Tibial artery (tissue), 4 donors: Measurements from ENCODE around the gene DBX1.

Source experiments
- DNase-seq, 2 donors: peaks; one replicate each; pipeline ENCODE4 v3.0.0-alpha.2; 2019
- H3K27ac ChIP-seq, 2 donors: fragments of 200-600 bp; sonication (generic) in 1 of 2; 1 replicate in 1 of 2; 2 replicates in 1 of 2; pipeline ENCODE4 v1.5.1; 2018 to 2019; ENCODE audit warnings: mild to moderate bottlenecking in 1 of 2
- H3K27me3 ChIP-seq, 2 donors: fragments of 200-600 bp; sonication (generic) in 1 of 2; one replicate each; pipeline versions ENCODE4 v1.5.1 to v1.6.0; 2016 to 2019
- H3K36me3 ChIP-seq, 3 donors: fragments of 200-600 bp; sonication (generic) in 2 of 3; one replicate each; pipeline ENCODE4 v1.5.1; 2016 to 2019; ENCODE audit warnings: mild to moderate bottlenecking in 2 of 3
- H3K4me1 ChIP-seq, 4 donors: fragments of 200-600 bp; sonication (generic) in 2 of 4; 1 replicate in 3 of 4; 2 replicates in 1 of 4; pipeline ENCODE4 v1.5.1; 2016 to 2019
- H3K4me3 ChIP-seq, 2 donors: fragments of 200-600 bp; sonication (generic) in 1 of 2; 1 replicate in 1 of 2; 2 replicates in 1 of 2; pipeline ENCODE4 v1.5.1; 2018 to 2019; ENCODE audit warnings: mild to moderate bottlenecking in 2 of 2
- H3K9me3 ChIP-seq, 3 donors: fragments of 200-600 bp; sonication (generic) in 1 of 3; one replicate each; pipeline ENCODE4 v1.5.1; 2016 to 2019
- intact Hi-C: fragments of 100-400 bp; cut with DNase I; formaldehyde crosslinking; loops from one replicate; pipeline ENCODE4 v1.15.0; 2023; ENCODE audit warnings: low total_unique reads
- TF ChIP-seq, protein P1 (sequence below), 2 experiments: fragments of 200-600 bp in 1 of 2; fragments of 450-650 bp in 1 of 2; IDR thresholded peaks; one replicate each; pipeline ENCODE4 v1.5.1; 2017 to 2019; ENCODE audit warnings: antibody characterized with exemption in 2 of 2, mild to moderate bottlenecking in 1 of 2, moderate library complexity in 1 of 2

DBX1 gene

DNA sequence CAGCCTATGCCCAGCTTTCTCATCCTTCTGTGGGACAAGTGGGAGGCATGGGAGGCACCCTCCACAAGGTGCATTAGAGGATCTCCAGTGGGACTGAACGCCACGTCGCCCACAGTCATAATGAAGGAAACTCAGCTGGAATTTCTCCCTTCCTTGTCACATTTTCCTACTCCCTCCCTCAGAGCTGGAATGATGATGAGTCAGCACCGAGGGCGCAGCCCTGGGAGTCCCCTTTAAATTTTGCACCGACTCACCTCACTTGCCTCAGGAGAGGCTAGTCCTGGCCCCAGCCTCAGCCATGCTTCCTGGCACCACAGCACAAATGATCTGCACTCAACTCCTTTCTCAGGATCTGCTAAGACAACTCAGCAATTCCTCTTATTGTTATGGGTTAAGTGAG lies 34.3 kb downstream of the DBX1 start:
- Histone ChIP-seq H3K27me3 (no peaks in the 10 kb centered on the region), H3K9me3 (no peaks in the 10 kb centered on the region), H3K36me3 (peaks cover 0 to 5% (median under 1%) of the 10 kb centered on the region in 3 donors), H3K27ac (no peak overlapping the region), H3K4me3 (no peak overlapping the region), H3K4me1 (no peaks in the 10 kb centered on the region)
- DNase-seq: no peak
- intact Hi-C loops: no loop called here
- TF ChIP-seq, protein P1, sequence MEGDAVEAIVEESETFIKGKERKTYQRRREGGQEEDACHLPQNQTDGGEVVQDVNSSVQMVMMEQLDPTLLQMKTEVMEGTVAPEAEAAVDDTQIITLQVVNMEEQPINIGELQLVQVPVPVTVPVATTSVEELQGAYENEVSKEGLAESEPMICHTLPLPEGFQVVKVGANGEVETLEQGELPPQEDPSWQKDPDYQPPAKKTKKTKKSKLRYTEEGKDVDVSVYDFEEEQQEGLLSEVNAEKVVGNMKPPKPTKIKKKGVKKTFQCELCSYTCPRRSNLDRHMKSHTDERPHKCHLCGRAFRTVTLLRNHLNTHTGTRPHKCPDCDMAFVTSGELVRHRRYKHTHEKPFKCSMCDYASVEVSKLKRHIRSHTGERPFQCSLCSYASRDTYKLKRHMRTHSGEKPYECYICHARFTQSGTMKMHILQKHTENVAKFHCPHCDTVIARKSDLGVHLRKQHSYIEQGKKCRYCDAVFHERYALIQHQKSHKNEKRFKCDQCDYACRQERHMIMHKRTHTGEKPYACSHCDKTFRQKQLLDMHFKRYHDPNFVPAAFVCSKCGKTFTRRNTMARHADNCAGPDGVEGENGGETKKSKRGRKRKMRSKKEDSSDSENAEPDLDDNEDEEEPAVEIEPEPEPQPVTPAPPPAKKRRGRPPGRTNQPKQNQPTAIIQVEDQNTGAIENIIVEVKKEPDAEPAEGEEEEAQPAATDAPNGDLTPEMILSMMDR (IDR thresholded peaks at IDR 0.05): no peak

DNA sequence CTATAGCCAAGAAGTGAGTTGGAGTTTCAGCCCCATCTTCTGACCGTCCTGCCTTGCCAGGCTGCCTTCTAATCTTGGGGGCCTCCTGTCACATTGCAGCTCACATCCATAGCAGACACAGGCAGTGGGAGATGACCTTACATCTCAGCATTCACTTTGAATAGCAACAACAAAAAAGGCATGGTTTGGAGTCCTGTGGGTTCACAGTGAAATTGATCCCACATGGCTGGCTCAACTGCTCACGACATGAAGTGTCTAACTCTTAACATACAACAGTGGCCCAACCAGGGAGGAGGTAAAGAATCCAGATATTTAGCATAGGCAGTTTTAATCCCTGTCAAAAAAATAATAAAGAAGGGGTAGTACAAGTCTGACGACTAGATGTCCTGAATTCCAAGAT lies 38.1 kb downstream of the DBX1 start:
- Histone ChIP-seq H3K36me3 (peaks cover 26 to 40% (median 39%) of the 10 kb centered on the region in 3 donors), H3K27ac (no peak overlapping the region), H3K4me1 (peaks cover 0 to 5% (median 2%) of the 10 kb centered on the region in 4 donors), H3K27me3 (no peaks in the 10 kb centered on the region), H3K4me3 (no peak overlapping the region), H3K9me3 (no peaks in the 10 kb centered on the region)
- TF ChIP-seq, protein P1 (IDR thresholded peaks at IDR 0.05): no peak
- no peak for DNase-seq
- intact Hi-C loops: no loop called here

DNA sequence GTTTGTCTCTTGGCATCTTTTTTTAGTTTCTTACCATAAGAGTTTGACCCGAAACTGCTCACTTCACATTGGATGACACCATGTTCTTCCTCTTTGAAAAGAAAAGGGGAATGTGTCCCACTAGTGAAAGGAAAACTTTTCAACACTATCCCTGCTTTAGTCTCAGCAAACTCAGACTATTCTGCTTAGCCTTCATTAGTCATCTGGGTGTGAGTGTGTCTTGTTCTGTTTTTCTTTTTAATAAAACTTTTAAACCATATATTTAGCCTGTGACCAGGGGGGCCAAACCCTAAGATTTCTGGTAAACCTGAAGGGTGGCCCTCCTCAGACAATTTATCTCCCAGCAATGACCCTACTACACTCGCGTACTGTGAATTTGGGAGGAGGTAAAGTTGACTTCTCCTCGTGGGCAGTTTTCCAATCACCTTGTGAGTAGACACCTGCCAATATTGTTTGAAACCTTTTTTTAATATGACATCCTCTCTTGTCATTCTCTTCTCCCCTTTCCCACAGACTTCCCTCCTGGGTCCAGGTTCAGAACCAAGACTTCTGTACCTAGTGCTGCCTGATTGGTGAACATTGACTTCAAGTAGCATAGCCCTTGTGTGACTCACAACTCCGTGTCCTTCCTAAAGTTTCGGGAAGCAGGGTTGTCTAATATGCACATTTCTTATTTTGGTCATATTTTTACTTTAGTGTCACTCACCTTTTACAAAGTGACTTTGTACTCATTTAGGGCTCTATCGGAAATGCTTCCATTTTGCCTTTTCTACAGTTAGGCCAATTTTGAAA lies 39.9 kb downstream of the DBX1 start:
- Histone ChIP-seq H3K36me3 (peaks cover 34 to 54% (median 51%) of the 10 kb centered on the region in 3 donors), H3K27ac (no peak overlapping the region), H3K27me3 (no peaks in the 10 kb centered on the region), H3K9me3 (no peaks in the 10 kb centered on the region), H3K4me1 (peaks cover 0 to 23% (median 4%) of the 10 kb centered on the region in 4 donors), H3K4me3 (no peak overlapping the region)
- TF ChIP-seq, protein P1 (IDR thresholded peaks at IDR 0.05): no peak
- intact Hi-C loops: no loop called here
- no peak for DNase-seq

DNA sequence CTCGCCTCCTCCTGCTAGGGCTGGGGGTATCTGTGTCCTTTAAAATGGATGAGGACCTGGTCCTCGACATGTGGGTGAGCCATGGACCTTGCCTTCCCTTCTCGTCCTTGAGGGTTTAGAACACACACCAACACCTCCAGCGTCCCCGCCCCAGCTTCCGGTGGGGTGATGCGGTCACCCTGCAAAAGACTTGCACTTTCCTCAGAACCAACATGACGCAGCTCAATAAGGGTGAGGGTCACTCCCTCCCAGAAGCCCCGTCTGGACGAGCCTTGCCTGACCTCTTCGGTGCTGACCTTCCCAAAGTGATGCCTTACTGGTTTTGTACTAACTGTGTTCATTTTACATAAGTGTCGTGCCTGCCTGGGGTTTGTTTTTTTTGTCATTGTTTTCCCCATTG lies 41.0 kb downstream of the DBX1 start:
- no peak overlapping the region for H3K4me3 ChIP-seq
- intact Hi-C loops: no loop called here
- TF ChIP-seq, protein P1 (IDR thresholded peaks at IDR 0.05): no peak
- peaks cover 44 to 64% (median 61%) of the 10 kb centered on the region in 3 donors for H3K36me3 ChIP-seq
- no peaks in the 10 kb centered on the region for H3K9me3 ChIP-seq
- H3K4me1 ChIP-seq: peaks cover 0 to 33% (median 6%) of the 10 kb centered on the region in 4 donors
- H3K27me3 ChIP-seq: no peaks in the 10 kb centered on the region
- H3K27ac ChIP-seq: no peak overlapping the region
- DNase-seq: no peak

DNA sequence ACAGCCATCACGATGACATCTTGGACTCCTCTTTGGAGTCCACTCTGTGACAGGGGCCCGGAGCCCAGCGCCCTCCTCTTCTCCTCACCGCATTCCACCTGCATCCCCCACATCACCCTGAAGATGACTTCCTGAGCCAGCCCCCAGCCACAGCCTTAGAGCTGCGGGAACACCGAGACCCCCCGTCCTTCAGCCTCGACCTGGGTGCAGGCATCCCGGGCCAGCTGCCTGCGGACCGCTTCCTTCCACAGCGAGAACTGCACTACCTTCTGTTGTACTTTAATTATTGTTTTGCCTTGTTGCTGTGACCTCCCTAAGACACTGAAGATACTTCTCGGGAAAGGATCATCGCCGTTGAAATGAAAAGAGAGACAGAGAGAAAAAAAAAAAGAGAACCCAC lies 42.1 kb downstream of the DBX1 start:
- Histone ChIP-seq H3K27ac (no peak overlapping the region), H3K36me3 (peaks cover 45 to 69% (median 68%) of the 10 kb centered on the region in 3 donors), H3K4me1 (peaks cover 0 to 44% (median 8%) of the 10 kb centered on the region in 4 donors), H3K27me3 (no peaks in the 10 kb centered on the region), H3K9me3 (no peaks in the 10 kb centered on the region), H3K4me3 (no peak overlapping the region)
- TF ChIP-seq, protein P1 (IDR thresholded peaks at IDR 0.05): no peak
- intact Hi-C loops: no loop called here
- DNase-seq: no peak
